IMR-90 (cell line): ENCODE data around the gene SLC39A11.

ENCODE experiments used
- BHLHE40 ChIP-seq: fragments of 150-350 bp; IDR thresholded peaks from 2 replicates; pipeline ENCODE4 v1.6.1; 2016; ENCODE audit warnings: mild to moderate bottlenecking, low read depth, low read length
- CEBPB ChIP-seq: IDR thresholded peaks from 2 replicates; pipeline ENCODE4 v1.6.1; 2012; ENCODE audit warnings: low read depth, low read length, improper control_type of control experiment
- MAZ ChIP-seq: IDR thresholded peaks from 2 replicates; pipeline ENCODE4 v1.6.1; 2012; ENCODE audit warnings: low read depth, mild to moderate bottlenecking, low read length, improper control_type of control experiment, moderate library complexity, borderline replicate concordance
- NFE2L2 ChIP-seq: fragments of 150-350 bp; IDR thresholded peaks from 2 replicates; pipeline ENCODE4 v1.6.1; 2016; ENCODE audit warnings: low read depth, mild to moderate bottlenecking, low read length
- POLR2A ChIP-seq: IDR thresholded peaks from 2 replicates; pipeline ENCODE4 v1.6.1; 2012; ENCODE audit warnings: mild to moderate bottlenecking, low read depth, low read length
- RAD21 ChIP-seq: IDR thresholded peaks from 2 replicates; pipeline ENCODE4 v1.6.1; 2012; ENCODE audit warnings: low read length, improper control_type of control experiment
- RCOR1 ChIP-seq: IDR thresholded peaks from 2 replicates; pipeline ENCODE4 v1.6.1; 2012; ENCODE audit warnings: mild to moderate bottlenecking, low read length, improper control_type of control experiment; ENCODE audit not compliant: insufficient replicate concordance
- TF ChIP-seq, protein P1 (sequence below): conservative IDR thresholded peaks from 2 replicates; pipeline ENCODE4 v1.5.1; 2012; ENCODE audit warnings: mild to moderate bottlenecking, low read depth, low read length, improper control_type of control experiment
- TF ChIP-seq, protein P2 (sequence below): fragments of 150-350 bp; IDR thresholded peaks from 2 replicates; pipeline ENCODE4 v1.6.1; 2017; ENCODE audit warnings: mild to moderate bottlenecking, antibody characterized with exemption, low read length, low read depth

DNA sequence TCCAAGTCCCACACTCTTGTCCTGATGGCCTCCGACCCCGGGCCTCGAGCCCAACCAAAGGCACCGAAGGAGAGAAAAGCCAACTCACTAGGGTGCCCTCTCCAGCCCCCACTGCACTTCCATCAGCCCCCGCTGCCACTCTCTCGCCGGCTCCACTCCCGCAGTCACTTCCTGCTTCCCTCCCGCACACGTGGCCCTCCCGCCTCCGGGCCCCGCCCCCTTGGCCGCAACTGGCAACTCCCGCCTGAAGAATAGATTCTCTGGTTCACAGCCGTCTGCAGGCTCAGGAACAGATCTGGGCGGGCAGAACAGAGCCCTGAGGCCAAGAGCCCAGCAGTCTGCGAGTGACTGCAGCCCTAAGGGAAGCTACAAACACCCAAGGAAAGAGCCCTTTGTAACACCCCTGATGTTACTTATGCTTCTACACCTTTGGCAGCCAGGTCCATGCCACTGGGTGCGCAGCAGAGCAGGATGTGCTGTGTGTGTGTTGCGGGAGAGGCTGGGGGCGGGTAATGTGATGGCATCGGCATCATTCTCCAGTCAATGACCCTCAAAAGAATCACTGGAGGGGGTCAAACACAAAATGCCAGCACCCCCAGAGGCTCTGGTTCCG is at the start of gene SLC39A11:
- TF ChIP-seq, protein P1, sequence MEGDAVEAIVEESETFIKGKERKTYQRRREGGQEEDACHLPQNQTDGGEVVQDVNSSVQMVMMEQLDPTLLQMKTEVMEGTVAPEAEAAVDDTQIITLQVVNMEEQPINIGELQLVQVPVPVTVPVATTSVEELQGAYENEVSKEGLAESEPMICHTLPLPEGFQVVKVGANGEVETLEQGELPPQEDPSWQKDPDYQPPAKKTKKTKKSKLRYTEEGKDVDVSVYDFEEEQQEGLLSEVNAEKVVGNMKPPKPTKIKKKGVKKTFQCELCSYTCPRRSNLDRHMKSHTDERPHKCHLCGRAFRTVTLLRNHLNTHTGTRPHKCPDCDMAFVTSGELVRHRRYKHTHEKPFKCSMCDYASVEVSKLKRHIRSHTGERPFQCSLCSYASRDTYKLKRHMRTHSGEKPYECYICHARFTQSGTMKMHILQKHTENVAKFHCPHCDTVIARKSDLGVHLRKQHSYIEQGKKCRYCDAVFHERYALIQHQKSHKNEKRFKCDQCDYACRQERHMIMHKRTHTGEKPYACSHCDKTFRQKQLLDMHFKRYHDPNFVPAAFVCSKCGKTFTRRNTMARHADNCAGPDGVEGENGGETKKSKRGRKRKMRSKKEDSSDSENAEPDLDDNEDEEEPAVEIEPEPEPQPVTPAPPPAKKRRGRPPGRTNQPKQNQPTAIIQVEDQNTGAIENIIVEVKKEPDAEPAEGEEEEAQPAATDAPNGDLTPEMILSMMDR: no peak
- TF ChIP-seq POLR2A (peak; percentile 56), BHLHE40 (0 out of 2 replicates have a peak, but pooled peaks have one; percentile 25), NFE2L2 (no peak), CEBPB (no peak), MAZ (peak; percentile 91), RAD21 (no peak), RCOR1 (no peak)
- TF ChIP-seq, protein P2, sequence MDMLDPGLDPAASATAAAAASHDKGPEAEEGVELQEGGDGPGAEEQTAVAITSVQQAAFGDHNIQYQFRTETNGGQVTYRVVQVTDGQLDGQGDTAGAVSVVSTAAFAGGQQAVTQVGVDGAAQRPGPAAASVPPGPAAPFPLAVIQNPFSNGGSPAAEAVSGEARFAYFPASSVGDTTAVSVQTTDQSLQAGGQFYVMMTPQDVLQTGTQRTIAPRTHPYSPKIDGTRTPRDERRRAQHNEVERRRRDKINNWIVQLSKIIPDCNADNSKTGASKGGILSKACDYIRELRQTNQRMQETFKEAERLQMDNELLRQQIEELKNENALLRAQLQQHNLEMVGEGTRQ: peak; percentile 95
